ENCODE results near the gene ZNF862. TPM values are rescaled to one million over a fixed set of nuclear protein-coding genes. Genes with fewer than 3 reads are reported as not detected.

ZNF862 gene
- total RNA-seq = 10.4 TPM
- long read RNA-seq, partial matches to known transcripts = 10 of 17 reads
- long read RNA-seq, other reads (novel, unspliced or antisense) = 7 of 17 reads

- DNase-seq = peak; percentile 99
- peak within 1 kb of the TSS; percentile 95 for H3K27ac ChIP-seq (replicated peaks)
- H3K36me3 ChIP-seq = no peaks in the 10 kb centered on the region
- peak within 1 kb of the TSS; percentile 99 for H3K4me3 ChIP-seq
- TF ChIP-seq CTCF (IDR thresholded peaks at IDR 0.05; ENCODE audit: borderline replicate concordance) = no peak
- peaks cover 32% of the 10 kb centered on the region for H3K4me1 ChIP-seq
- intact Hi-C loops (cut with micrococcal nuclease) = no loop called here
- H3K27me3 ChIP-seq (ENCODE audit: low read depth) = peaks cover 6% of the 10 kb centered on the region
- no peaks in the 10 kb centered on the region for H3K9me3 ChIP-seq (replicated peaks)
Measured at GRCh38 chr7:149838224-149838991, at the start of gene ZNF862. ZNF862 (plus strand) TSS chr7:149838375; CDS start chr7:149838612, 237 bp downstream.

- Histone ChIP-seq H3K36me3 (no peaks in the 10 kb centered on the region), H3K27me3 (ENCODE audit: low read depth) (peaks cover 69% of the 10 kb centered on the region), H3K27ac (replicated peaks) (no peak overlapping the region), H3K4me1 (peaks cover 23% of the 10 kb centered on the region), H3K4me3 (no peak overlapping the region), H3K9me3 (replicated peaks) (no peaks in the 10 kb centered on the region)
- no peak for DNase-seq
- TF ChIP-seq CTCF (IDR thresholded peaks at IDR 0.05; ENCODE audit: borderline replicate concordance) = no peak
- intact Hi-C loops (cut with micrococcal nuclease) = no loop called here
Measured at GRCh38 chr7:149789101-149789500, 49.1 kb upstream of the ZNF862 start.

GRCh38 chr7:149790146-149790548, 48.0 kb upstream of the ZNF862 start:
- Histone ChIP-seq H3K27me3 (ENCODE audit: low read depth) (peaks cover 69% of the 10 kb centered on the region), H3K36me3 (no peaks in the 10 kb centered on the region), H3K4me3 (peak overlapping the region; percentile 41), H3K4me1 (peaks cover 23% of the 10 kb centered on the region), H3K27ac (replicated peaks) (no peak overlapping the region), H3K9me3 (replicated peaks) (no peaks in the 10 kb centered on the region)
- peak; percentile 62 for DNase-seq
- TF ChIP-seq CTCF (IDR thresholded peaks at IDR 0.05; ENCODE audit: borderline replicate concordance) = peak; percentile 67
- intact Hi-C loops (cut with micrococcal nuclease) = no loop called here

- Histone ChIP-seq H3K27me3 (ENCODE audit: low read depth) (peaks cover 69% of the 10 kb centered on the region), H3K4me3 (no peak overlapping the region), H3K36me3 (no peaks in the 10 kb centered on the region), H3K27ac (replicated peaks) (no peak overlapping the region), H3K4me1 (peaks cover 23% of the 10 kb centered on the region), H3K9me3 (replicated peaks) (no peaks in the 10 kb centered on the region)
- DNase-seq = no peak
- intact Hi-C loops (cut with micrococcal nuclease) = no loop called here
- TF ChIP-seq CTCF (IDR thresholded peaks at IDR 0.05; ENCODE audit: borderline replicate concordance) = no peak
Measured at GRCh38 chr7:149790754-149791360, 47.3 kb upstream of the ZNF862 start.

GRCh38 chr7:149791411-149792219, 46.6 kb upstream of the ZNF862 start:
- no peak for DNase-seq
- H3K4me3 ChIP-seq = no peak overlapping the region
- TF ChIP-seq CTCF (IDR thresholded peaks at IDR 0.05; ENCODE audit: borderline replicate concordance) = no peak
- no peaks in the 10 kb centered on the region for H3K9me3 ChIP-seq (replicated peaks)
- intact Hi-C loops (cut with micrococcal nuclease) = no loop called here
- peaks cover 64% of the 10 kb centered on the region for H3K27me3 ChIP-seq (ENCODE audit: low read depth)
- no peaks in the 10 kb centered on the region for H3K36me3 ChIP-seq
- peaks cover 23% of the 10 kb centered on the region for H3K4me1 ChIP-seq
- H3K27ac ChIP-seq (replicated peaks) = no peak overlapping the region

Data from left ventricle myocardium inferior (tissue), 1 donor.